Stimulated activated CD8-positive, alpha-beta memory T cell treated with anti-CD3 and anti-CD28 coated beads, Interleukin-7, amount 100 ng/mL, for 24 hours (primary cell): Measurements from ENCODE around the gene TRAP1.

Experiments
- DNase-seq: peaks from one replicate; pipeline ENCODE4 v3.0.0-alpha.2; 2020; ENCODE audit warnings: low read depth

Gene TRAP1

GRCh38 chr16:3650631-3651265, 66.6 kb downstream of the TRAP1 start:
- DNase-seq = no peak

- DNase-seq = no peak
Observed at GRCh38 chr16:3646348-3646920, 70.9 kb downstream of the TRAP1 start.

- DNase-seq = no peak
Observed at GRCh38 chr16:3645504-3646347, 71.6 kb downstream of the TRAP1 start.

- no peak for DNase-seq
Observed at GRCh38 chr16:3645108-3645503, 72.2 kb downstream of the TRAP1 start.

GRCh38 chr16:3643095-3643730, 74.1 kb downstream of the TRAP1 start:
- no peak for DNase-seq

GRCh38 chr16:3642397-3643094, 74.8 kb downstream of the TRAP1 start:
- no peak for DNase-seq

- DNase-seq = no peak
Observed at GRCh38 chr16:3641801-3642396, 75.4 kb downstream of the TRAP1 start.

GRCh38 chr16:3640632-3641501, 76.5 kb downstream of the TRAP1 start:
- no peak for DNase-seq

GRCh38 chr16:3640207-3640606, 77.1 kb downstream of the TRAP1 start:
- DNase-seq = no peak

- no peak for DNase-seq
Observed at GRCh38 chr16:3638916-3639644, 78.2 kb downstream of the TRAP1 start.

- DNase-seq = no peak
Observed at GRCh38 chr16:3637371-3637923, 79.9 kb downstream of the TRAP1 start.

- DNase-seq = no peak
Observed at GRCh38 chr16:3625911-3626732, 91.2 kb downstream of the TRAP1 start.

GRCh38 chr16:3625331-3625730, 92.0 kb downstream of the TRAP1 start:
- no peak for DNase-seq

- no peak for DNase-seq
Observed at GRCh38 chr16:3623642-3624041, 93.7 kb downstream of the TRAP1 start.

GRCh38 chr16:3618769-3619141, 98.6 kb downstream of the TRAP1 start:
- DNase-seq = no peak

- DNase-seq = no peak
Observed at GRCh38 chr16:3612510-3613466, 104.5 kb downstream of the TRAP1 start.

- DNase-seq = peak; percentile 69
Observed at GRCh38 chr16:3611146-3611975, 106.0 kb downstream of the TRAP1 start, which contains the start of gene SLX4. TSS of gene SLX4 (minus strand) at chr16:3611606. CDS start at chr16:3608964, 2,642 bp downstream.
